HEK293 (cell line): ENCODE measurements around the gene ULBP3.
"Not testable (repeated sequence)": the region's sequence is repeated elsewhere in the genome, so short reads cannot be mapped to it uniquely, and the experiment has no call there.

Experiments
- CTCF ChIA-PET: fragments of 350-600 bp; formaldehyde crosslinking; extraction: SDS; loops from one replicate; lab custom pipeline; 2021; ENCODE audit warnings: antibody characterized with exemption; lab: Yijun Ruan, JAX
- POLR2A ChIA-PET: fragments of 300-600 bp; formaldehyde crosslinking; extraction: SDS; loops from one replicate; lab custom pipeline; 2020; ENCODE audit warnings: antibody characterized with exemption, inconsistent platforms; lab: Yijun Ruan, JAX
- H3K27ac ChIP-seq: fragments of 200-500 bp; sonication (Bioruptor generic); 2 replicates; pipeline ENCODE4 v1.5.1; 2014; ENCODE audit warnings: low read depth, low read length, control low read depth, inconsistent platforms; ENCODE audit errors: extremely low read depth
- H3K36me3 ChIP-seq, 2 experiments: fragments of 200-500 bp in 1 of 2; sonication (Bioruptor generic) in 1 of 2; 1 replicate in 1 of 2; 2 replicates in 1 of 2; pipeline ENCODE4 v1.5.1; 2014 to 2017; ENCODE audit warnings: inconsistent platforms in 2 of 2, low read length in 2 of 2; ENCODE audit not compliant: control insufficient read depth in 2 of 2, insufficient read depth in 1 of 2
- H3K4me1 ChIP-seq: fragments of 200-500 bp; sonication (Bioruptor generic); 2 replicates; pipeline ENCODE4 v1.5.1; 2014; ENCODE audit warnings: mild to moderate bottlenecking, low read length, inconsistent platforms; ENCODE audit not compliant: control insufficient read depth, insufficient read depth
- H3K4me3 ChIP-seq: 2 replicates; pipeline ENCODE4 v1.5.1; 2011; ENCODE audit warnings: low read depth, mild to moderate bottlenecking, control low read depth, low read length, moderate library complexity
- H3K9me3 ChIP-seq: fragments of 200-500 bp; sonication (Bioruptor generic); 2 replicates; pipeline ENCODE4 v1.5.1; 2014; ENCODE audit warnings: low read depth, low read length, inconsistent platforms; ENCODE audit not compliant: control insufficient read depth, insufficient read depth
- EGR2 ChIP-seq: fragments of 450-650 bp; formaldehyde crosslinking; IDR thresholded peaks from 2 replicates; pipeline ENCODE4 v1.5.1; 2016; ENCODE audit warnings: low read depth, missing biosample characterization, missing genetic modification characterization
- GLI4 ChIP-seq: fragments of 450-650 bp; formaldehyde crosslinking; IDR thresholded peaks from 2 replicates; pipeline ENCODE4 v1.5.1; 2016; ENCODE audit warnings: missing biosample characterization, missing genetic modification characterization
- GLIS1 ChIP-seq: fragments of 450-650 bp; formaldehyde crosslinking; IDR thresholded peaks from 2 replicates; pipeline ENCODE4 v1.5.1; 2016; ENCODE audit warnings: missing biosample characterization, missing genetic modification characterization
- INSM2 ChIP-seq: fragments of 450-650 bp; formaldehyde crosslinking; IDR thresholded peaks from 2 replicates; pipeline ENCODE4 v1.5.1; 2016; ENCODE audit warnings: missing biosample characterization, missing genetic modification characterization
- OVOL3 ChIP-seq: fragments of 450-650 bp; formaldehyde crosslinking; IDR thresholded peaks from 2 replicates; pipeline ENCODE4 v1.5.1; 2016; ENCODE audit warnings: missing biosample characterization, missing genetic modification characterization
- PRDM1 ChIP-seq: fragments of 450-650 bp; formaldehyde crosslinking; IDR thresholded peaks from 2 replicates; pipeline ENCODE4; 2016; ENCODE audit warnings: missing biosample characterization, missing genetic modification characterization
- PRDM4 ChIP-seq: fragments of 450-650 bp; formaldehyde crosslinking; IDR thresholded peaks from 2 replicates; pipeline ENCODE4 v1.5.1; 2017; ENCODE audit warnings: missing biosample characterization, missing genetic modification characterization
- RBAK ChIP-seq: fragments of 450-650 bp; formaldehyde crosslinking; IDR thresholded peaks from 2 replicates; pipeline ENCODE4 v1.5.1; 2016; ENCODE audit warnings: missing biosample characterization, missing genetic modification characterization
- REPIN1 ChIP-seq: fragments of 450-650 bp; formaldehyde crosslinking; IDR thresholded peaks from 2 replicates; pipeline ENCODE4 v1.5.1; 2017; ENCODE audit warnings: missing biosample characterization, missing genetic modification characterization, low read depth
- YY2 ChIP-seq: fragments of 450-650 bp; formaldehyde crosslinking; IDR thresholded peaks from 2 replicates; pipeline ENCODE4 v1.5.1; 2016; ENCODE audit warnings: missing biosample characterization, missing genetic modification characterization
- ZFHX2 ChIP-seq: fragments of 450-650 bp; formaldehyde crosslinking; conservative IDR thresholded peaks from 2 replicates; pipeline ENCODE4 v1.5.1; 2016; ENCODE audit warnings: missing biosample characterization, missing genetic modification characterization
- ZNF175 ChIP-seq: fragments of 450-650 bp; formaldehyde crosslinking; IDR thresholded peaks from 2 replicates; pipeline ENCODE4 v1.5.1; 2016; ENCODE audit warnings: missing biosample characterization, missing genetic modification characterization
- ZNF202 ChIP-seq: fragments of 450-650 bp; formaldehyde crosslinking; IDR thresholded peaks from 2 replicates; pipeline ENCODE4 v1.5.1; 2016; ENCODE audit warnings: missing biosample characterization, missing genetic modification characterization, borderline replicate concordance
- ZNF521 ChIP-seq: fragments of 450-650 bp; formaldehyde crosslinking; IDR thresholded peaks from 2 replicates; pipeline ENCODE4 v1.5.1; 2017; ENCODE audit warnings: missing biosample characterization, mild to moderate bottlenecking, missing genetic modification characterization
- ZNF555 ChIP-seq: fragments of 450-650 bp; formaldehyde crosslinking; conservative IDR thresholded peaks from 2 replicates; pipeline ENCODE4 v1.5.1; 2017; ENCODE audit warnings: missing biosample characterization, mild to moderate bottlenecking, missing genetic modification characterization, inconsistent platforms
- ZNF560 ChIP-seq: fragments of 450-650 bp; formaldehyde crosslinking; IDR thresholded peaks from 2 replicates; pipeline ENCODE4 v1.5.1; 2017; ENCODE audit warnings: missing biosample characterization, missing genetic modification characterization, borderline replicate concordance
- ZNF624 ChIP-seq: fragments of 450-650 bp; formaldehyde crosslinking; IDR thresholded peaks from 2 replicates; pipeline ENCODE4 v1.5.1; 2017; ENCODE audit warnings: missing biosample characterization, missing genetic modification characterization
- ZNF645 ChIP-seq: fragments of 450-650 bp; formaldehyde crosslinking; IDR thresholded peaks from 2 replicates; pipeline ENCODE4; 2016; ENCODE audit warnings: missing biosample characterization, missing genetic modification characterization
- ZSCAN5A ChIP-seq: fragments of 450-650 bp; formaldehyde crosslinking; IDR thresholded peaks from 2 replicates; pipeline ENCODE4 v1.5.1; 2016; ENCODE audit warnings: missing biosample characterization, missing genetic modification characterization

ULBP3 gene

GRCh38 chr6:150065083-150065482, 3.8 kb downstream of the ULBP3 start:
- Histone ChIP-seq H3K4me1 (no peaks in the 10 kb centered on the region), H3K9me3 (no peaks in the 10 kb centered on the region), H3K27ac (no peak overlapping the region), H3K4me3 (no peak overlapping the region), H3K36me3 (peaks cover 4 to 58% of the 10 kb centered on the region in 2 experiments; a peak in 2 of 3 replicates)
- POLR2A ChIA-PET = no interaction called here
- no peak for TF ChIP-seq REPIN1
- peak; percentile 44; the same call in 1 of the 2 replicates for TF ChIP-seq PRDM1
- TF ChIP-seq ZFHX2 (tag by site-specific recombination) = peak; percentile 71
- TF ChIP-seq ZNF645 (tag by site-specific recombination) = no peak
- peak; percentile 71 for TF ChIP-seq EGR2 (tag by site-specific recombination)
- CTCF ChIA-PET = interaction anchor here (0.6 kb wide), 1 partner anchor 243 kb away, joined by 3 read pairs; no protein-coding TSS in a partner anchor

- Histone ChIP-seq H3K4me3 (no peak overlapping the region), H3K9me3 (no peaks in the 10 kb centered on the region), H3K36me3 (peaks cover 4 to 65% of the 10 kb centered on the region in 2 experiments; a peak in 2 of 3 replicates), H3K4me1 (no peaks in the 10 kb centered on the region), H3K27ac (no peak overlapping the region)
- POLR2A ChIA-PET = no interaction called here
- CTCF ChIA-PET = interaction anchor here (0.6 to 1.0 kb wide), 2 partner anchors 16 to 354 kb away, joined by 3 to 5 read pairs; no protein-coding TSS in a partner anchor
- no peak for TF ChIP-seq GLI4
- no peak for TF ChIP-seq ZNF521 (tag by site-specific recombination)
- TF ChIP-seq PRDM4 = no peak
- TF ChIP-seq ZNF202 (tag by site-specific recombination) = no peak
- TF ChIP-seq EGR2 (tag by site-specific recombination) = no peak
- TF ChIP-seq ZSCAN5A (tag by site-specific recombination) = no peak
- TF ChIP-seq INSM2 = no peak
- TF ChIP-seq OVOL3 (tag by site-specific recombination) = no peak
- no peak for TF ChIP-seq GLIS1 (tag by site-specific recombination)
- no peak for TF ChIP-seq ZNF555 (tag by site-specific recombination)
- no peak for TF ChIP-seq YY2 (tag by site-specific recombination)
- no peak for TF ChIP-seq ZNF624 (tag by site-specific recombination)
- no peak for TF ChIP-seq ZNF560
- no peak for TF ChIP-seq ZNF175 (tag by site-specific recombination)
- TF ChIP-seq RBAK (tag by site-specific recombination) = no peak
Measured at GRCh38 chr6:150063640-150064039, 5.3 kb downstream of the ULBP3 start.

GRCh38 chr6:150059973-150060372, 8.9 kb downstream of the ULBP3 start:
- H3K4me3 ChIP-seq, H3K4me1 ChIP-seq, H3K27ac ChIP-seq, CTCF ChIA-PET, H3K9me3 ChIP-seq, POLR2A ChIA-PET: not testable (repeated sequence)
- H3K36me3 ChIP-seq = peaks cover 4 to 48% of the 10 kb centered on the region in 2 experiments; a peak in 2 of 3 replicates
